IPS-18c (cell line): ENCODE results near the gene RFX3.

Experiments used
- H3K4me3 ChIP-seq: 2 replicates; pipeline ENCODE4 v1.7.0; 2013; ENCODE audit warnings: low read depth, mild to moderate bottlenecking, low read length, moderate library complexity; ENCODE audit not compliant: insufficient read depth
- H3K9me3 ChIP-seq: one replicate; pipeline ENCODE4 v1.6.1; 2013; ENCODE audit warnings: mild to moderate bottlenecking, low read length, moderate library complexity; ENCODE audit not compliant: control insufficient read depth, insufficient read depth

Gene RFX3

DNA sequence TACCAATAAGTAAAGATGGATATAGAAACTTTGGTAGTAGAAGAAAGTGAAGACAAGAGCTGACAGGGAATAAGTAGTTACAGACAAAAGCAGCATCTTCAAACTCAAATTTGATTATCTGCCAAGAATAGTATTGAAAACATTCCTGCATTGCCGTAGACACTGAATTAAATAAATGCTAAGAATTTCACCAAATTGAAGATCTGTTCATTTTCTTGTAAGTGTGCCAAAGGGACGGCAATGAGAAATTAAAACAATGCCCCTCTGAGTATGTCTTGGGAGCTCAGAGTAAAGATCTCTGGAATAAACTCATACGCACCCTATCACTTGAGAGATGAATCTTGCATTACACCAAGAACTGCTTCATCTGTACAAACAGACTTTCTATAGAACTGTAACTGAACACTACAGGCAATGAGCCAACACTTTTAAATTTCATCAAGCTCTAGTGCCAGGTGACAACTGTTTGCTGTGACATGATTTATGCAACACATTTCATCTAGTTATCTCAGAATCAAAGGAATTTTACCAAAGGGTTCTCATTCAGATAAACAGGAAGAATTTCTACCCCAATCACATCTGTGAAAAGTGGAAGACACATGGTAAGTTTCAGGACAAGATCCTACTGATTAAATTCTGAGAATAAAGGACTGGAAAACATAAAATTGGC is 66.9 kb downstream of the RFX3 start:
- Histone ChIP-seq H3K4me3 (no peak overlapping the region), H3K9me3 (no peaks in the 10 kb centered on the region)

- Histone ChIP-seq H3K4me3 (no peak overlapping the region), H3K9me3 (no peaks in the 10 kb centered on the region)
Measured at GRCh38 chr9:3457175-3457574, 68.6 kb downstream of the RFX3 start.

GRCh38 chr9:3455717-3456116 is 70.1 kb downstream of the RFX3 start:
- no peaks in the 10 kb centered on the region for H3K9me3 ChIP-seq
- H3K4me3 ChIP-seq = no peak overlapping the region

GRCh38 chr9:3455094-3455493 is 70.7 kb downstream of the RFX3 start:
- Histone ChIP-seq H3K9me3 (no peaks in the 10 kb centered on the region), H3K4me3 (no peak overlapping the region)

DNA sequence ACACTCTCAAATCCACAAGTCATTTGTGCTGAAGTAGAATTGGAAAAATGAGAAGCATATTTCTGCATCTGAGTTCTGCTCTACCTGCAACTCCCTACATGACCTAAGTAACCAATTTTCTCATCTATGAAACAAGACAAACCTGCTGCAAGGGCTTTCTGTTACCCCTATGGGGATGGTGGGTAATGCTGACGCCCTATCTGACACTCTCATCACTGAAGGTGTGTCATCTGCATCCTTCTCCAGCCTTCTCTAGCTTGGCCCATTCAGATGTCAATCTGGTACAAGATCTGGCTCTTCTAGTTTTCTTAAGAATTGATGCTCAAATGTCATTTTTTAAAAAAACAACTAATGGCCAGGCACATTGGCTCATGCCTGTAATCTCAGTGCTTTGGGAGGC is 73.8 kb downstream of the RFX3 start:
- Histone ChIP-seq H3K4me3 (no peak overlapping the region), H3K9me3 (no peaks in the 10 kb centered on the region)

- H3K9me3 ChIP-seq = no peaks in the 10 kb centered on the region
Measured at GRCh38 chr9:3447788-3448187, 78.0 kb downstream of the RFX3 start.

GRCh38 chr9:3447143-3447542 is 78.7 kb downstream of the RFX3 start:
- no peak overlapping the region for H3K4me3 ChIP-seq
- H3K9me3 ChIP-seq = no peaks in the 10 kb centered on the region

More at GRCh38 chr9:3447788-3448187, 78.0 kb downstream of the RFX3 start:
- H3K4me3 ChIP-seq = no peak overlapping the region

GRCh38 chr9:3446313-3446712 is 79.5 kb downstream of the RFX3 start:
- H3K4me3 ChIP-seq = no peak overlapping the region

GRCh38 chr9:3444016-3444415 is 81.8 kb downstream of the RFX3 start:
- no peak overlapping the region for H3K4me3 ChIP-seq
- H3K9me3 ChIP-seq = no peaks in the 10 kb centered on the region

More at GRCh38 chr9:3446313-3446712, 79.5 kb downstream of the RFX3 start:
- no peaks in the 10 kb centered on the region for H3K9me3 ChIP-seq

DNA sequence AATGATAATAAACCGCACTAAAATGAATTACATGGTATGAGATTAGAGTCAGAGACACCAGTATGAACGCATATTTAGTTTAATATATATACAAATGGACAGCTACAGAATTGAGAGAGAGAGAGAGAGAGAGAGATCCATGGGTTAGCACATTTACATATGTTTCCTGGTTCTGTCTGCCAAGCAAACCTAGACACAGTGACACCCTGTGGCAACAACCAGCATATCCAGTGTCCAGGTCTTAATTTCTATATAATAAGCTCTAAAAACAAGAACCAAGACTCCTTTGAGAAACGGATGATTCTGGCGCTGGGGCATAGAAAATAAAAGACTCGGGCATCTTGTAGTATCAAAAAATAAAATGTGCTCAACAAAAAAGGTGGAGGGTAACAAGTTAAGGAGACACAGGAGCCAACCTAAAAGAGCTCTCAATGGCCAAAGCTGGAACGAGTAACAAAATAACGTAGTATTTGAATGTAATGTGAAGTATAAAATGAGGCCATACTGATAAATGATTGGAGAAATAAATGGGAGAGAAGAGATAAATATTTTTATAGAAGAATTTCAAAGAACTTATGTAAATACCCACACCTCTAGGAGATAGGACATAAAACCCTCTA is 84.5 kb downstream of the RFX3 start:
- Histone ChIP-seq H3K4me3 (no peak overlapping the region), H3K9me3 (no peaks in the 10 kb centered on the region)

- Histone ChIP-seq H3K4me3 (no peak overlapping the region), H3K9me3 (no peaks in the 10 kb centered on the region)
Measured at GRCh38 chr9:3436629-3437420, 89.0 kb downstream of the RFX3 start.

GRCh38 chr9:3435732-3436131 is 90.1 kb downstream of the RFX3 start:
- H3K9me3 ChIP-seq = no peaks in the 10 kb centered on the region
- no peak overlapping the region for H3K4me3 ChIP-seq

- no peak overlapping the region for H3K4me3 ChIP-seq
- H3K9me3 ChIP-seq = no peaks in the 10 kb centered on the region
Measured at GRCh38 chr9:3434594-3434993, 91.2 kb downstream of the RFX3 start.

DNA sequence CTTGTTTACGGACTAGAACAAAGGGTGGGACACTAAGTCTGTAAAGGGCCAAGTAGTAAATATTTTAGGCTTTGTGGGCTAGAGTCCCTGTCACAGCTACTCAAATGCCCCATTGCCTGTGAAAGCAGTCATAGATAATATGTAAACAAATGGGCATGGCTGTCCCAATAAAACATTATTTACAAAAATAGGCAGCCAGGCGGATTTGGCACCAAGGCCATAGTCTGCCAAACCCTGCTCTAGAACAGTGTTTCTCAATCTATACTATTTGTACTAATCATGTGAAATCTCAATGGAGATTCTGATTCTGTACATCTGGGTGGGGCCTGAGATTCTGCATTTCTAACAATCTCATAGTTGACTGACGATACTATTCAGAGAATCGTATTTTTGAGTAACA is 92.0 kb downstream of the RFX3 start:
- Histone ChIP-seq H3K4me3 (no peak overlapping the region), H3K9me3 (no peaks in the 10 kb centered on the region)

- Histone ChIP-seq H3K4me3 (no peak overlapping the region), H3K9me3 (no peaks in the 10 kb centered on the region)
Measured at GRCh38 chr9:3433066-3433465, 92.7 kb downstream of the RFX3 start.

DNA sequence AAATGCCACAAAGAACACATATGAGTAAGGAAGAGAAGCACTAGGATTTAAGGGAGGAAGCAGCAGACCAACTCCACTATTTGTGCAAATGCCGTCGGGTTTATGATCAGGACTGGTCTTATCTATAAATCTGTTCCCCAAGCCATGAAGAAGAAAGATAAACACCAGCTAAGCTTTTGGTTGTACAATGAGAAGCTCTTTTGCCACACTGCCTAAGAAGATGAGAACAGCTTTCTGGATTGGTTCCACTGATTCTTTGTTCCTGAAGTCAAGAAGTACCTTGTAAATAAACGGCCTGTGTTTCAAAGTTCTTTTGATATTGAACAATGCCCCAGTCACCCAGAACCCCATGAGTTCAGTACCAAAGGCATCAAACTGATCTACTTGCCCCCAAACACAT is 93.9 kb downstream of the RFX3 start:
- no peaks in the 10 kb centered on the region for H3K9me3 ChIP-seq
- no peak overlapping the region for H3K4me3 ChIP-seq

GRCh38 chr9:3419893-3420292 is 105.9 kb downstream of the RFX3 start:
- Histone ChIP-seq H3K9me3 (peaks cover under 1% of the 10 kb centered on the region), H3K4me3 (no peak overlapping the region)

DNA sequence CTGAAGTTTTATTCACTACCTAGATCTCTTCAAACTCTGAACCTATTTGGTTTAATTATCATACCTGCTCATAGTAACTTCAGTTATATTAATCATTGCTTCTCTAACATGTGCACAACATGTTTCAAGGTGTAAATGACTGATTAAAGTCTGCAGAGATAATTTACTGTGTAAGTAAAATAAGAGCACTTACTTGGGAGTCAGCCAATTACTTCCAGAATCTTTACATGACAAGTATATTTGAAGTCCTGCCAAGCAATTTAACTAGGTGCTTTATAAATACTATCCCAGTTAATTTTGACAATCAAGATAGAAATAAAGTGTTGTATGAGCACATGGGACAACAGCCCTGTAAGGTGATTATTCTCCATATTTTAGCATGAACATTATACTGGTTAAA is 109.9 kb downstream of the RFX3 start:
- H3K9me3 ChIP-seq = no peaks in the 10 kb centered on the region
- no peak overlapping the region for H3K4me3 ChIP-seq
